Measurements from ENCODE around the gene PDE6A.
A peak's percentile ranks its signal among the peaks of the same experiment; 100 is the strongest.

GRCh38 chr5:149860801-149861322, 83.7 kb downstream of the PDE6A start:
- TF ChIP-seq ZNF274 (IDR thresholded peaks at IDR 0.05; ENCODE audit: borderline replicate concordance, extremely low read depth, low read length) (no peak), POLR2AphosphoS5 (IDR thresholded peaks at IDR 0.05; ENCODE audit: low read depth, low read length) (no peak), CTCF (IDR thresholded peaks at IDR 0.05; ENCODE audit: control extremely low read depth in 1 of 3, insufficient read depth in 1 of 3, low read depth in 1 of 3, low read length in 3 of 3) (no peak), POLR2A (IDR thresholded peaks at IDR 0.05; ENCODE audit: control extremely low read depth in 1 of 2, low read depth in 2 of 2, low read length in 2 of 2) (no peak), EZH2 (IDR thresholded peaks at IDR 0.05; ENCODE audit: low read depth, low read length, severe bottlenecking) (no peak), CBX5 (IDR thresholded peaks at IDR 0.05; ENCODE audit: low read depth, low read length) (no peak), JUND (IDR thresholded peaks at IDR 0.05; ENCODE audit: low read length) (0 out of 2 replicates have a peak, but pooled peaks have one; percentile 22)
